Stimulated activated CD4-positive, alpha-beta T cell treated with anti-CD3 and anti-CD28 coated beads, Interleukin-12 subunit alpha, Interleukin-12 subunit beta, amount 100 ng/mL, for 48 hours (primary cell): ENCODE results near the gene PRR5L.
"Not testable (repeated sequence)": the region's sequence is repeated elsewhere in the genome, so short reads cannot be mapped to it uniquely, and the experiment has no call there.

Experiments used
- DNase-seq, 3 donors: peaks; one replicate each; pipeline ENCODE4 v3.0.0-alpha.2; 2020; ENCODE audit warnings: low read depth in 2 of 3, low spot score in 1 of 3

Gene PRR5L

DNA sequence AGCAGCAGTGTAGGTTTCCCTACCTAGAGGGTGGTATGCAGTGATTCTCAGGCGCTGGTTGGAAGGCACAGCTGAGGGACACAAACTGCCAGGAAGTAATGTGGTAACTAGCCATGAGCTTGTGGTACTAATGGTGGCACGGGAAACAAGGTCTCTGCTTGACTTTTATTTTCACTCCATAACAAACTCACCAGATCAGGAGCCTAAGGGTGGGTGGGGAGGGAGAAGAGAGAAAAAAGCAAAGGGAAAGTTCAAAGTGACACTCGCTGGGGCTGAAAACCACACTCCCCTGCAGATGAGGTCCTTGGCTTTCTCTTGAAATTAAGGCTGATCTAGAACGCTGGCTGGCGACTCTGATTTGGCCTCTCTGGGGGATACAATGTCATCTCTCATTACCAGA lies 192.0 kb downstream of the PRR5L start:
- no peak for DNase-seq

DNA sequence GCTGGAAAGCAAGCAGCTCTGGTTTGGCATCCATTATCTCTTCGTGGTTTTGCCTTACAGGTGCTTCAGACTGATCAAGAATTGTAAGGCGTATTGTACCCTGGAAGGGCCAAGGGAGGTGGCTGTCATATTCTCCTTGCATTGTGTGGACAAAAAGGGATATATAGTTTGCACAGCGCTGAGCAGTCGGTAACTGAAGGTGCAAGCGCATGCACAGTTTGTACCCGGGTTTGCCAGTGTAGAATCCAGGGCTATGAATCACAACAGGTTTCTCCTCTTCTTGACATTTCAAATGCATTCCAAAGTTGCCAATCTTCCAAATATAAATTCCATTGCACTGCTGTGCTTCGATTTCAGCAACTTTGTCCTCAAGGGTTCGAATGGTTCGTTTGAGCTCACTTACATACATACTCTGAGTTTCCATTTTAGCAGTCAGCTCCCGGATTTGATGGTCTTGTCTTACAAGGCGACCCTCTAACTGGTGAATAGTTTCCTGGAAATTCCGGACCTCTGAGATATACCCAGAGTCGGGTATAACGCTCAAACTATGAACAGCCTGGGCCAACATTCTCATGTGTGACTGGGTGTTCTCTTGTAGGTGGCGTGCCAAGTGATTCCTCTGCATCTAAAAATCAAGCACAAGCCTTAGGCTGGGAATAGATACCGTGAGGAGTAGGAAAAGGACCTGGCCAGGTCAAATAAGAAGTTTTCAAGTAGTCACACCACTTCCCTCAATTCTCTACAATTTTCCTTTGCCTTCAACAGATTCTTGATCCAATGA lies 194.1 kb downstream of the PRR5L start:
- no peak for DNase-seq

DNA sequence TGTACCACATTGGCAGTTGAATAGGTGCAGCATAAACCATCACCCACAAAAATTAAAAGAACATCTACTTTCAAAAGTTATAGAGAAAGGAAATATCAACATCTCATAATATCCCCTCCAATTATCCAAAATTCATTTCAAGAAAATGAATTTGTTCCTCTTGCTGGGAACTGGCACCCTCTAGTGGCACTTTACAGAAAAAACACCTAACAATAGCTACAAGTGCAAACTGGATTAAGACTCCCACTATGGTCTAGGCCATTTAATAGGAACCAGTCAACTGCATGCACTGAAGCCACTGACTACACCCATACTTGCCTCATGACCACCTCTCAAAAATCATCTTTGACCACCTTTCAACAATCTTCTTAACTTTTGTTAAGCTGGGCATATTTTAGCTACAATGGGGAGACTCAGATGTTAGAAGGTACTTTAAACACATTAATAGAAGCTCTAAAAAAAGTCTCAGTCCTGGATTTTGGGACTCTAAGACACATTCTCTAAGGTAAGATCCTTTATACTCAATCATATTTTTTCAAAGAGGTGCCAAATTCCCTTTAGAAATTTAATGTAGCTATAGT lies 196.7 kb downstream of the PRR5L start:
- peak in 1 of 3 donors; percentile 23 for DNase-seq

DNA sequence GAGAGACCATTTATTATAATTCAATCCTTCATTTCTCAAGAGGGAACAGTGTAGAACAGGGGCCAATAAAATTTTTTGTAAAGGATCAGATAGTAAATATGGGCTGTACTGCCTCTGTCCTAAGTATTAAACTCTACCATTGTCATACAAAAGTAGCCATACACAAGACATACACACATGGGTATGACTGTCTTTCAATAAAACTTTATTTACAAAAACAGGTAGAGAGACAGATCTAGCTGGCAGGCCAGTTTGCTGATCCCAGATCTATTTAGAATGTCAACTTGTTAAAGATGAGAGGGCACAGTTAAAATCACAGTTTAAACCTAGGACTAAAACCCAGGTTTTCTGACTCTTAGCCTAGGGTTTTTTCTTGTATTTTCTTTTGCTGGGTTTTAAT lies 197.2 kb downstream of the PRR5L start:
- no peak for DNase-seq

DNA sequence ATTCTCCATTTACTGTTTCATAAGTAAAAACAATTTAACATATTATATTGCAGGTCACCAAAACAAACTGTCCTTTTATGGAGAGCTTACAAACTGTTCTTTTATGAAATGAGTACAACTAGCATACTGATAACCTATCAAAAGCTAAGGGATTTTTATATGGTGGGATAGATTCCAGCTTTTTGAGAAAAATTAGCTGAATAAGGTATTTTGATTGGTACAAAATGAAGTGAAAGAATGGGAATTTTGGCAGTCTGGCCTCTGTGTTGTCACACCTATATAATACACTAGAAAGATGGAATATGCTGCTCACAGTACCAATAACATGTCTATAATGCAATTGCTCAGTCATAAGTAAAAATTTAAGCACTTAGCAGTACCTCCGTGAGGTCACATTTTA lies 202.6 kb downstream of the PRR5L start:
- no peak for DNase-seq

DNA sequence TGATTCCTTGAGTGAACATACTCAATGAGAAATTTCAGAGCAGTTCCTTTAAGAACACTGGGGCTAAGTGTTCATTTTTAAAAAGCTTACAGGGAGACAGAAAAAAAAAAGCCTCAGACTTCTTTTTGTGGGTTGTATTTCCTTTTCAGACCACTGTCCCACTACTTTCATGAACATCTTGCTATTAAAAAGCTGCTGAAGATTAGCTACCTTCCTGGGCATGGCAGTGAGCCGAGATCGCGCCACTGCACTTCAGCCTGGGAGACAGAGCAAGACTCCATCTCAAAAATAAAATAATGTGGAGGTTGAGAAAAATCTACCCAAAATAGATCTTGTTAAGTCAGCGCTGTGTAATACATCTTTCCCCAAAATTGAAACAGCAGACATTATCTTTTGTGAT lies 203.2 kb downstream of the PRR5L start:
- no peak for DNase-seq

DNA sequence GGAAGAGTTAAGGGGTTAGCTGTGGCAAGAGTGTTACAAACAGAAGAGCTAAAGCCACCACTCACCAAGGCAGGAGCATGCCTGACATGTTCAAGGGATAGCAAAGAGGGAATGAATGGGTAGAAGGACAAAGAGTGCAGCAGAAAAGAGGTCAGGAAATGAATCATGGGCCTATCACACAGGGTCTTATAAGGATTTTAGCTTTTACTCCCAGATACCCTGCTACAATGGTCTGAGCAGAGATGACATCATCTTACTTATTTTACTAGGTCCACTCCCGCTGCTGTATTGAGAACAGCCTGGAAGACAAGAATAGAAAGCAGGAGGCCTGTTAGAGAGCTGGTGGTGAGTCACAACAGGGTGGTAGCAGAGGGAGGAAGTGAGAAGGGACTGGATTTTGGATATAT lies 204.2 kb downstream of the PRR5L start:
- no peak for DNase-seq

DNA sequence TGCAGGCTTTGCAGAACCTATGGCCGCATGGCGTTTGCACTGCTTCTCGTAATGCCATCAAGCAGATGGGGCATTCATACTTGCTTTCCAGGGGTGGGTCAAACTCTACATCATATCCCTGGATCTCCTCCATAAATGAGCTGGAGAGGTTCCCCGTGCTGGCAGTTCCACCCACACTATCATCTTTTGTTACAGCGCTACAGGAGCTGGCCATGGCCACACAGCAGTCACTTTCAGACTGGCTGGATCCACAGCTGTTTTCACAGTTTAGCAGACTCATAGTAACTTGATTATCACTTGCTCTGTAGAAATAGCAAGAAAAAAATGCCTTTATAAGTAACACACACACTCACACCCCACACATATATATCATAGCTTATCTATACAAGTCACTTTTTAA lies 205.1 kb downstream of the PRR5L start:
- no peak for DNase-seq

DNA sequence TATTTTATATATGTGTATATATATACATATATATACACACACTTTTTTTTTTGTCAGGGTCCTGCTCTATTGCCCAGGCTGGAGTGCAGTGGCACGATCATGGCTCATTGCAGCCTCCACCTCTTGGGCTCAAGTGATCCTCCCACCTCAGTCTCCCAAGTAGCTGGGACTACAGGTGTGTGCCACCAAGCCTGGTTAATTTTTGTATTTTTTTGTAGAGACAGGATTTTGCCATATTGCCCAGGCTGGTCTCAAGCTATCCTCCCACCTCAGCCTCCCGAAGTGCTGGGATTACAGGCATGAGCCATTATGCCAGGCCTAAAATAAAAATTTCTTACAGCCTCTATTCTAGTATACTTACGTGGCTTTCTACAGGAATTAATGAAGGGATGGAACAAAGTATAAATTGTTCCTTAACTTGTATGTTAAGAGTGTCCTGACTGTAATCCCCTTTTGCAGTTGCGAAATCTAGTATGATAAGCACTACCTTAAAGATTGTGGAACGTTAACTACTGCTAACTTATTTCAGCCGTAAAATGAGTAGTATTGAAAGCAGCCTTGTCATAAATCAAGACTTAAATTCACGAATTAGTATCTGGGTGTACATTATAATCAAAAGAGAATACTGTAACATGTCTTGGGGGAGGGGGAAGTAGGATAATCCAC lies 211.9 kb downstream of the PRR5L start:
- no peak for DNase-seq

DNA sequence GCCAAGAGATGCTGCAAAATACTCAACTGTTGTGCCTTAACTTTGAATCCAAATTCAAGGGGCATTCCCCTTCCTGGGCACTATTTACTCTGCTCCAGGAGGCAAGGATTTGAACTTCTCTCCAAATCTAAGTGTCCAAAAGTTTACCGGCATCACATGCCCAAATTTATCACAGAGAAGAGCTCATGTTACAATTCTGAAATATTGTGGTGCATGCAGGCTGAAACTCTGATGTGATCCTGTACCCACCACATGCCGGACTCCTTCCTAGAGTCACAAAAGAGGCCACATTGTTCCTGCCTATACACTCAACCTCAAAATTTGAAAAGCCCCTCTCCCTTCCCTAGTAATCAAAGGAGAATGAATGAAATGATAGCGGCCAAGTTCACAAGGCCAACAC lies 212.7 kb downstream of the PRR5L start:
- no peak for DNase-seq

DNA sequence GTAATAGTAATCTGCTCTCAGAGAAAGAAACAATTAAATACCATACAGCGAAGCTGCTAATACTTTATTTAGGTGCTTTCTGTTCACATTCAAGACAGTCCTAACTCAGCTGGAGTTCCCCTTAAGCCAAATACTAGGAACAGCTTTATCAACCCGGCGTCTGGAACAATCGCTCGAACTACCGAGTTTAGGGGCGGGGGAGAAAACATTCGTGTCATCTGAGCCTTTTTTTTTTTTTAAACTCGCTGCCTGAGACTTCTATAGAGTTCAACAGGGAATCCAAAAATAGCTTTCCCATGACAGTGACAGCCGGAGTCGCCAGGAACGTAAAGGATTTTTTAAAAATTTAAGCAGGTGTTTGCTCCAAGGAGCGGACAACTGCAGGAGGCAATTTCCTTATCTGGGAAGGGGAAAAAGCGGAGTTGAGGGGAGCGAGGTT lies 213.1 kb downstream of the PRR5L start:
- peak in 1 of 3 donors; percentile 5 for DNase-seq

DNA sequence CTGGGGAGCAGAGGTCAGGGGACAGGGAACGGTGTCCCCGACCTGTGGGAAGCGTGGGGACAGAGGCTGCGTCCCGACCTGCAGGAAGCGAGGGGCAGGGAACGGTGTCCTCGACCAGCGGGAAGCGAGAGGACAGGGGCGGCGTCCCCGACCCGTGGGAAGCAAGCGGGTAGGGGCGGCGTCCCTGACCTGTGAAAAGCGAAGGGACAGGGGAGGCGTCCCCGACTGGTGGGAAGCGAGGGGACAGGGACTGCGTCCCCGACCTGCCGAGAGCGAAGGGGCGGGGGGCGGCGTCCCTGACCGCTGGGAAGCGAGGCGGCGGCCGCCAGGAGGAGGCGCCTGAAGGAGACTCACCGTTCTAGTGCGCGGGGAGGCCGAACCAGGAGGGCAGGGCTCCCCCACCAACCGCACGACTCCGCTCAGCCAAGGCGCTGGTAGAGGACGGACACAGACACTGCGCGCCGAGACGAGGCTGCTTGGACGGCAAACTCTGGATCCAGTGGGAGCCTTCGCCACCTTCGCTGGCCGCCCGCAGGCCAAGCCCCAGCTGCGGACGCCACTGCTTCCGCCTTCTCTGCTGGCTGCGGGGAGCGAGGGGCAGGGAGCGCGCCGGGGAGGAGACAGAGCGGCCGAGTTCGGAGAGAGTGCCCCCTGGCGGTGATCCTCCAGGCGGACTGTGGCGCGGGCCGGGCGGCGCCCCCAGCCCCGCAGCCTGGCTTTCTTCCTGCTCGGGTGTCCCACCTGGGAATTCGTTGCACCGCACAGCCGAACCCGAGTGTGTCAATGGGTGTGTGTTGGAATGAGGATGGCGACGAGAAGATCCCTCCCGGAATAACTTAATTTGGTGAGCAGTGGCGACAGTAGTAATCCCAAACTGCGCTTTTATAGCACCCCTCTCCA lies 213.9 kb downstream of the PRR5L start, which contains the start of gene TRAF6:
Gene TRAF6 (minus strand): TSS at position 579 of the 900 bp plus-strand sequence. CDS start 8,757 bp downstream, outside the sequence.
- DNase-seq = peak; percentile 76 to 91 (median 89)

DNA sequence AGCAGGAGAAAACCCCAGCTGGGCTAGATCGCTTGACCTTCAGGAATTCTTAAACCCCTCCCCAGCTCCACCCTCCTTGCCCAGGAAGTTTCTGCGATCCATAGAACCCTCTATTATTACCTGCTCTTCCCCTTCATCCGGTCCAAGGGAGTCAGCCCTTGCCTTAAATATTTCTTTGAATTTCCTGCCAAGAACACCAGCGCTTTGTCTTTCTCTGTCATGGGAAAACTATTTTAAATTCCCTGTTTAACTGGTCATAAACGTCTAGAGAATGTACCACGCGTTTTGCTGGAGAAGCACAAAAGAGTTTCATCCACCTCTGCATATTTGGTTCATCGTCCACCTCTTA lies 214.5 kb downstream of the PRR5L start:
- DNase-seq = no peak

DNA sequence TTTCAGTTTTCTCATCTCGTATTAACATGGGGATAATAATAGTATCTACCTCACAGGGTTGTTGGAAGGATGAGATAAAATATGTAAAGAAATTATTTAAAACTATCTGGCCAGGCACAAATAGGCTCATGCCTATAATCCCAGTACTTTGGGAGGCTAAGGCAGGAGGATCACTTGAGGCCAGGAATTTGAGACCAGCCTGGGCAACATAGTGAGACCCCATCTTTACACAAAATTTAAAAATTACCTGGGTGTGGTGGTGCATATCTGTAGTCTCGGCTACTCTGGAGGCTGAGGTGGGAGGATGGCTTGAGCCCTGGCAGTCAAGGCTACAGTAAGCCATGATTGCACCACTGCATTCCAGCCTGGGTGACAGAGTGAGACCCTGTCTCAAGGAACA lies 215.0 kb downstream of the PRR5L start:
- DNase-seq = not testable (repeated sequence)

DNA sequence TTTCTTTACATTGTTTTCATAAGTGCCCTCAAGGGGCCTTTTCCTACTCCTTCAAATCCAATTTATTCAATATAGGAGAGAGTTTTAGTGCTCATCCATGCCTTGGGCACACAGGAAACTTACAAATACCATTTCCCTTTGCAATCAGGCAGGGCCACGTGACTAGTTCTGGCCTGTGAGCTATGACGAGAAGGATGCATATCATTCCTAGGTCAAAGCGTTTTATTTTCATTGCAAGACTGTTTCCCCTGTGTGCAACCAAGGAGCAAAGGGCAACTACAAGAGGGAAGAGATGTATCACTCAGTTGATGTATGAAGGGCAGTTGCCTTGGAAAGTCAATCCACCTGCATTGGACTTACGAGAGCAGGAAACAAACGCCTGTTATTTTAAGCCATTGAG lies 215.9 kb downstream of the PRR5L start:
- no peak for DNase-seq

DNA sequence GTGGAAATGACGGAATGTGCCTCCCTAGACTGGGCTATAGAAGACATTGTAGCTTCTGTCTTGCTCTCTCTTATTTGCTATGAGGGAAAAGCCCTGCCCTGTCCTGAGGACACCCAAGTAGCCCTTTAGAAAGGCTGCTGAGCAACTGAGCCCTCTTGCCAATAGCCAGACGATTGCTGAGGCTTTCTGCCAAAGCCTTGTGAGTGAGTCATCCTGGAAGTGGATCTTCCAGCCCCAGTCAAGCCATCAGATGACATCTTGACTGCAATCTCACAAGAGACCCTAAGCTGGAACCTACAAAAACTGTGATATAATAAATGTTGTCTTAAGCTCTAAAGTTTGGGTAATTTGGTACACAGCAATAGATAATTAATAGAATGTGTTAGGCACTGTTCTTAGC lies 217.9 kb downstream of the PRR5L start:
- DNase-seq = no peak
